T-helper 22 cell (primary cell): ENCODE data around the gene FOXO6.

Source experiments
- DNase-seq: peaks from one replicate; pipeline ENCODE4 v3.0.0-alpha.2; 2020; ENCODE audit warnings: low read depth

Gene FOXO6

GRCh38 chr1:41385398-41386195 is 24.4 kb downstream of the FOXO6 start:
- DNase-seq: no peak

GRCh38 chr1:41386196-41386663 is 25.0 kb downstream of the FOXO6 start:
- no peak for DNase-seq

- DNase-seq: no peak
These were observed 26.4 kb downstream of the FOXO6 start for GRCh38 chr1:41387667-41388091.

- DNase-seq: no peak
These were observed 27.3 kb downstream of the FOXO6 start for GRCh38 chr1:41388510-41388909.

- no peak for DNase-seq
These were observed 27.8 kb downstream of the FOXO6 start for GRCh38 chr1:41389009-41389408.

- DNase-seq: no peak
These were observed 28.9 kb downstream of the FOXO6 start for GRCh38 chr1:41390166-41390565.

GRCh38 chr1:41390573-41390972 is 29.3 kb downstream of the FOXO6 start:
- DNase-seq: no peak

GRCh38 chr1:41391834-41392527 is 30.7 kb downstream of the FOXO6 start:
- DNase-seq: no peak

GRCh38 chr1:41392528-41392924 is 31.3 kb downstream of the FOXO6 start:
- no peak for DNase-seq

- DNase-seq: no peak
These were observed 32.6 kb downstream of the FOXO6 start for GRCh38 chr1:41393716-41394368.

- DNase-seq: no peak
These were observed 33.1 kb downstream of the FOXO6 start for GRCh38 chr1:41394369-41394744.

GRCh38 chr1:41394959-41395956 is 34.0 kb downstream of the FOXO6 start:
- no peak for DNase-seq

GRCh38 chr1:41396084-41396483 is 34.9 kb downstream of the FOXO6 start:
- DNase-seq: no peak

GRCh38 chr1:41397020-41397419 is 35.8 kb downstream of the FOXO6 start:
- DNase-seq: no peak

GRCh38 chr1:41397753-41398330 is 36.6 kb downstream of the FOXO6 start:
- no peak for DNase-seq

GRCh38 chr1:41399145-41399795 is 38.0 kb downstream of the FOXO6 start:
- no peak for DNase-seq

- DNase-seq: no peak
These were observed 39.0 kb downstream of the FOXO6 start for GRCh38 chr1:41400225-41400624.

- no peak for DNase-seq
These were observed 40.7 kb downstream of the FOXO6 start for GRCh38 chr1:41401899-41402298.

GRCh38 chr1:41404308-41404761 is 43.1 kb downstream of the FOXO6 start:
- no peak for DNase-seq

GRCh38 chr1:41407664-41408252 is 46.5 kb downstream of the FOXO6 start:
- DNase-seq: no peak
